NOMO-1 (cell line): Measurements from ENCODE around the gene MOV10.
"Not testable (repeated sequence)": the region's sequence is repeated elsewhere in the genome, so short reads cannot be mapped to it uniquely, and the experiment has no call there.

ENCODE experiments used
- DNase-seq, 2 experiments: peaks; one replicate each; lab custom pipeline; 2025; ENCODE audit not compliant: unreplicated experiment in 2 of 2; lab: John Stamatoyannopoulos, UW

MOV10 gene

DNA sequence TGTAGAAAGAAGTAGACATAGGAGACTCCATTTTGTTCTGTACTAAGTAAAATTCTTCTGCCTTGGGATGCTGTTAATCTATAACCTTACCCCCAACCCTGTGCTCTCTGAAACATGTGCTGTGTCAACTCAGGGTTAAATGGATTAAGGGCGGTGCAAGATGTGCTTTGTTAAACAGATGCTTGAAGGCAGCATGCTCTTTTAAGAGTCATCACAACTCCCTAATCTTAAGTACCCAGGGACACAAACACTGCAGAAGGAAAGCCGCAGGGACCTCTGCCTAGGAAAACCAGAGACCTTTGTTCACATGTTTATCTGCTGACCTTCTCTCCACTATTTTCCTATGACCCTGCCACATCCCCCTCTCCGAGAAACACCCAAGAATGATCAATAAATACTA, 54.6 kb downstream of the MOV10 start:
- DNase-seq, result not testable (repeated sequence)

DNA sequence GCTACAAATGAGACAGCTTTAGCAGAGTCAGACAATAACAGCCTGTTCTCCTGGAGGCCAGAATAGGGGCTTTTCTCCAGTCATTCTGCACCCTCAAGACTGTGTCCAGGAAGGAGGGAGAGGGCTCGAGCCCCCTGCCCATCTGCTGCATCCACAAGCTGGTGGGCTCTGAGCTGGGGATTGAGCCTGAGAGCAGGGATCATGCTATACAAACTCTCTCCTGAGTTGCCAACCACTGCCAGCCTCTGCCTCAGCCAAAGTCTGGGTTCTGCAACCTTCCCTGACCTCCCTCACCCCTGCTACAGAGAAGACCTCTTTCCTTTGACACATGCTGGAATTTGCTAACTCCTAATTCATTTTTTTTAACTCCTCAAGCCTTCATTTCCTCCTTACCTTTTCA, 55.5 kb downstream of the MOV10 start:
- no peak for DNase-seq

DNA sequence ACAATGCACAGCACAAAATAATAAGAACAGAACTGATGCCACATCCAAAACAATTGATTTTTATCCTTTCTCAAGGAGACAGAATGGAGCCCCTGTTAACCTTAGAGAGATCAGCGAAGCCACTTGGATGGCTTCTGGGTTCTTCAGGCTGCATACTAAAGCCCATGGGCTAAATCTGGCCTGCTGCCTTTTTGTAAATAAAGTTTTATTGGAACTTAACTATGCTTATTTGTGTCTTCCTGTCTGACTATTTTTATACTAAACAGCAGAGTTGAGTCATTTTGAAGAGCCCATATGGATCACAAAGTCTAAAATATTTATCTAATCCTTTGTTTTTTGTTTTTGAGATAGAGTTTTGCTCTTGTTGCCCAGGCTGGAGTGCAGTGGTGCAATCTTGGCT, 57.0 kb downstream of the MOV10 start:
- no peak for DNase-seq

DNA sequence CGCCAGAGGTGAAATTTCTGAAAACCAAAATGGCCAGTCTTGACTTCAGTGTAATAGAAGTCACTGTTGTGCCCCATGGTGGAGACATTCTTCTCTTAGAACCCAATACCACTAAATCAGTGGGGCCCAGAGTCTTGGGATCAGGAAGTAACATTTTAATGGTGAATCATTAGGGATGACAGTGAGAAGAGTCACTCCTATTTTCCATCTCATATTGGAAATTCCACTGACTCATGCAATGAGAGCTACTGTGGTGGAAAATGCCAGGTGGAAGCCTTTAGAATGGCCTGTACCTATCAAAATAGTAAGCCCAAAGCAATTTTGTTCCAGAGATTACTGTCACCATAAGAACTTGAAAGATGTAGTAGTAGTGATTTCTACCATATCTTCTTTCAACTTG, 61.3 kb downstream of the MOV10 start:
- no peak for DNase-seq

DNA sequence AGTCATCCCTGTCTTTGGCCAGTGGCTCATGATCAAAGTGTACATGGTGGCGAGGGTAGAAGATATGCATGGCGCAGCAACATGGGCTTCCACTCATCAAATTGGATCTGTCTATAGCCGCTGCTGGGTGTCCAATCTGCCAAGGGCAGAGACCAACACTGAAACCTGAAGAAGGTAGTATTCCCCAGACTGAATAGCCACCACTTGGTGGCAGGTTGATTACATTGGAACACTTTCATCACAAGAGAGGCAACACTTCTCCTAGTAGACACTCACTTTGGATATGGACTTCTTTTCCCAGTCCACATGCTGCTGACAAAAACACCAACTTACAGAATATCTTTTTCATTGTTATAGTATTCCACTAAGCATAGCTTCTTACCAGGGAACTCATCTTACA, 63.1 kb downstream of the MOV10 start:
- no peak for DNase-seq

DNA sequence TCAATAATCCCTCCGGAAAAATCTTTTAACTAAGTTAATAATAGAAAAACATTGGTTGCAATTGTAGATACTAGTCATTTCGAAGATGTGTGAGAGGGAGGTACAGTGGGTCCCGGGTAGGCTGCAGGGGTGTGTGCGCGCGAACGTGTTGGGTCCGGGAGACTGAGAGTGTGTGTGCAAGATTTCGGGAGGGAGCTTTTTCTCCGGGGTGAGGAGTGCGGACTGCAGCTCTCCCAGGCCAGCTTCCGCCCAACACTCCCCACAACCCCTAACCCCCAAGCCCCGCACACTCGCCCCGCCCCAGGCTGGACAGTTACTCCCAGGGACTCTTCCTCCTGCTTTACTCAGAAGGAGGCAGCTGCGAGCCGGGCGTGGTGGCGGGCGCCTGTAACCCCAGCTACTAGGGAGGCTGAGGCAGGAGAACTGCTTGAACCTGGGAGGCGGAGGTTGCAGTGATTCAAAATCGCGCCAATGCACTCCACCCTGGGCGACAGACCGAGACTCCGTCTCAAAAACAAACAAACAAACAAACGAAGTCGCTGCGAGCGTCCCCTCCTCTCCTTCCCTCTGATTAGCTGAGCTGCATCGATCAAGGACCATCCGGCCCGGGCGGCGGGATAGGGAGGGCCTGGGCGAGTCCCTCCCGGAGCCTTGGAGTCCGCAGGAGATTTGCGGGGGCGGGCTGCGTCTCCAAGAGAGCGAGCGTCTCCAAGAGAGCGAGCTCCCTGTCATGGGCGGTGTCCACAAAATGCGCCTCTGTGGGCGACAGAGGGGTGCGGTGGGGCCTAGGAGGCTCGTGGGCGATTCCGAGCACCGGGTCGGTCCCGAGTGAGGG, 68.9 kb downstream of the MOV10 start:
- no peak for DNase-seq

DNA sequence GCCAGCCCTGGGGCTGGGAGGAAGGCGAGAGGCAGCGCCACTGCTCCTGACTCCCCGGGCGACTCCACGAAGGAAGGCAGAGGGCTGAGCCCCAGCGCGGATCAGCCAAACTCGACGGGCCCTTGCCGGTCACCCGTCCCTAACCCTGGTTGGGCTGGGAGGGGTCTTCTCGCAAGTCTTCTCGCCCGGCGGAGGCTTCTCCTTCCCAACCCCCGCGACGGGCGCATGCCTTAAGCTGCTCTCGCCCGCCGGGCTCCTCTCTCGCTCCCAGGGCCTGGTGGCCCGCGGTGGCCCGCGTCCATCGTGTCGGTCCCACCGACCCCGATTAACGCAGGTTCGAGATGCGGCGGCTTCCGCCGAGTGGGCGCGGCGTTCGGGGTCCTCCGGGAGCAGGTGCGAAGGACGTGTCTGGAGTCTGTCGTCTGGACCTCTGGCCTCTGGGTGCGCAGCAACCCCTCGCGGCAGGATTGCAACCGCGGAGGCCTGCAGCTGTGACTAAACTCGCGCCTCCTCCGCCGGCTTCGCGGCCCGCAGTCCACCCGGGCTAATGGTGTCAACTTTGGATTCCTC, 69.6 kb downstream of the MOV10 start:
- DNase-seq, result no peak

DNA sequence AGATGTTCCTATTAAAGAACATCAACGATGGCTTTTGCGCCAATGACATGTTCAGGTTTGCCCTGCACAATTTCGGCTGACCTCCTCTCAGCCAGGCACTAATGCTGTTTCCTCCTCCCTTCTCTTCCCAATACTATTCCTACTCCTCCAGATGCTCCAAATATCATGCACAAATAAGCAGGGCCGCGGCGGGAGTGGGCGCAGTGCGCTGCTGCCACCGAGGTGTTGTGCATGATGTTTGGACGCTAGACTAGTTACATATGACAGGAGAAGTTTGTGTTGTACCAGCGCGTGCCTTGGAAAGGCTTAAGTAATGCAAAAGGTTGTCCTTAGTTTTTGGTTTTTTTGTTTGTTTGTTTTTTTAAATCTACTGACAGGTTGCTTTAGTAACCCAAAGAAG, 73.9 kb downstream of the MOV10 start:
- no peak for DNase-seq
